Testis (tissue), 5 donors: ENCODE results near the gene SEPHS2. TPM values are rescaled to one million over a fixed set of nuclear protein-coding genes. Genes with fewer than 3 reads are reported as not detected.

Experiments used
- DNase-seq: peaks from one replicate; pipeline ENCODE4 v3.0.0-alpha.2; 2019
- H3K27ac ChIP-seq, 2 donors: fragments of 200-600 bp; sonication (generic); one replicate each; pipeline ENCODE4 v1.5.1; 2019
- H3K27me3 ChIP-seq: fragments of 200-600 bp; sonication (generic); one replicate; pipeline ENCODE4 v1.5.1; 2019
- H3K36me3 ChIP-seq: fragments of 200-600 bp; sonication (generic); one replicate; pipeline ENCODE4 v1.5.1; 2017; ENCODE audit warnings: low read depth; ENCODE audit errors: missing control alignments
- H3K4me1 ChIP-seq: fragments of 200-600 bp; sonication (generic); one replicate; pipeline ENCODE4 v1.5.1; 2019
- H3K4me3 ChIP-seq, 2 donors: fragments of 200-600 bp; sonication (generic); one replicate each; pipeline ENCODE4 v1.5.1; 2017 to 2019
- H3K9me3 ChIP-seq: fragments of 200-600 bp; sonication (generic); one replicate; pipeline ENCODE4 v1.5.1; 2017
- CTCF ChIP-seq, 3 experiments: fragments of 450-650 bp in 2 of 3; fragments of 200-600 bp in 1 of 3; sonication (generic) in 1 of 3; IDR thresholded peaks; one replicate each; pipeline ENCODE4 v1.5.1; 2016 to 2019; ENCODE audit warnings: antibody characterized with exemption in 3 of 3, mild to moderate bottlenecking in 2 of 3, moderate library complexity in 1 of 3
- POLR2A ChIP-seq: fragments of 450-650 bp; IDR thresholded peaks from one replicate; pipeline ENCODE4 v1.6.1; 2017; ENCODE audit warnings: antibody characterized with exemption, mild to moderate bottlenecking, moderate library complexity
- WGBS, 2 donors: methylation state at CpG; one replicate each; pipeline ENCODE4 v1.1.5; 2018; 5-methylcytosine and 5-hydroxymethylcytosine counted together
- intact Hi-C: fragments of 100-400 bp; cut with DNase I; formaldehyde crosslinking; loops from one replicate; pipeline ENCODE4 v1.15.1; 2023; ENCODE audit warnings: low total_unique reads
- long read RNA-seq, 2 donors: transcript quantifications; one replicate each; lab custom pipeline, GENCODE V29; 2026
- polyA plus RNA-seq: library from polyadenylated mRNA; stranded (reverse); fragments of 350-450 nt; fragmentation: Illumina TruSeq; extraction: RNeasy Lipid Tissue Mini Kit (QIAGEN cat#74804); gene quantifications from one replicate; pipeline ENCODE4 v1.2.3, GENCODE V29; 2014; ENCODE audit warnings: low read depth, low replicate concordance; ENCODE audit not compliant: insufficient read depth
- total RNA-seq, 2 donors: library from RNA; depleted of rRNA; stranded (reverse); fragments of >200 nt; gene quantifications; one replicate each; pipeline ENCODE4 v1.2.3, GENCODE V29; 2016

SEPHS2 gene
- total RNA-seq: 10 to 100 TPM; 17.7 to 19.8 TPM
- polyA plus RNA-seq: 24.7 TPM
- long read RNA-seq, donor 1, transcript SEPHS2-201 (1 exons, 2,551 nt): major isoform, 52 of 52 reads
- long read RNA-seq, donor 1, partial matches to known transcripts: 0 of 52 reads
- long read RNA-seq, donor 1, other reads (novel, unspliced or antisense): 0 of 52 reads
- long read RNA-seq, donor 2, transcript SEPHS2-201 (1 exons, 2,551 nt): major isoform, 20 of 20 reads
- long read RNA-seq, donor 2, partial matches to known transcripts: 0 of 20 reads
- long read RNA-seq, donor 2, other reads (novel, unspliced or antisense): 0 of 20 reads

- DNase-seq: peak; percentile 100
- Histone ChIP-seq H3K4me3 (peak within 1 kb of the TSS; percentile 59 to 87), H3K27me3 (no peaks in the 10 kb centered on the region), H3K4me1 (no peaks in the 10 kb centered on the region), H3K27ac (peak within 1 kb of the TSS; percentile 73 to 80), H3K9me3 (no peaks in the 10 kb centered on the region), H3K36me3 (no peaks in the 10 kb centered on the region)
- peak; percentile 75 for TF ChIP-seq POLR2A
- no peak for TF ChIP-seq CTCF (IDR thresholded peaks at IDR 0.05)
- 0 to 1% methylated on average over 21 to 51 of the region's 59 CpGs for WGBS, 2 donors
- intact Hi-C loops: no loop called here
Observed at GRCh38 chr16:30445408-30446202, at the start of gene SEPHS2. SEPHS2 (minus strand) TSS chr16:30445874; CDS start chr16:30445727, 147 bp downstream.

GRCh38 chr16:30494709-30495108 lies 49.0 kb upstream of the SEPHS2 start:
- intact Hi-C loops: no loop called here
- no peak for DNase-seq
- 69 to 71% methylated on average over 12 of the region's 12 CpGs for WGBS, 2 donors

GRCh38 chr16:30493941-30494488 lies 48.3 kb upstream of the SEPHS2 start:
- intact Hi-C loops: no loop called here
- 81 to 86% methylated on average over 8 to 11 of the region's 11 CpGs for WGBS, 2 donors
- no peaks in the 10 kb centered on the region for H3K4me1 ChIP-seq
- H3K9me3 ChIP-seq: no peaks in the 10 kb centered on the region
- no peak for DNase-seq
- H3K27ac ChIP-seq: no peak overlapping the region
- H3K4me3 ChIP-seq: no peak overlapping the region
- TF ChIP-seq CTCF (IDR thresholded peaks at IDR 0.05): no peak
- no peak for TF ChIP-seq POLR2A
- H3K36me3 ChIP-seq: no peaks in the 10 kb centered on the region
- H3K27me3 ChIP-seq: no peaks in the 10 kb centered on the region

More at GRCh38 chr16:30494709-30495108, 49.0 kb upstream of the SEPHS2 start:
- H3K4me3 ChIP-seq: no peak overlapping the region
- TF ChIP-seq CTCF (IDR thresholded peaks at IDR 0.05) (no peak), POLR2A (no peak)
- H3K4me1 ChIP-seq: no peaks in the 10 kb centered on the region
- no peaks in the 10 kb centered on the region for H3K27me3 ChIP-seq
- H3K9me3 ChIP-seq: no peaks in the 10 kb centered on the region
- H3K36me3 ChIP-seq: no peaks in the 10 kb centered on the region
- no peak overlapping the region for H3K27ac ChIP-seq

- no peaks in the 10 kb centered on the region for H3K36me3 ChIP-seq
- no peaks in the 10 kb centered on the region for H3K9me3 ChIP-seq
- H3K27me3 ChIP-seq: no peaks in the 10 kb centered on the region
- H3K4me3 ChIP-seq: no peak overlapping the region
- DNase-seq: no peak
- no peak overlapping the region for H3K27ac ChIP-seq
- 62 to 64% methylated on average over 6 of the region's 6 CpGs for WGBS, 2 donors
- TF ChIP-seq CTCF (IDR thresholded peaks at IDR 0.05) (no peak), POLR2A (no peak)
- intact Hi-C loops: no loop called here
- no peaks in the 10 kb centered on the region for H3K4me1 ChIP-seq
Observed at GRCh38 chr16:30491744-30492308, 46.2 kb upstream of the SEPHS2 start.
